Upper lobe of right lung (tissue), 1 donor: ENCODE measurements around the gene NDUFS6. TPM values are rescaled to one million over a fixed set of nuclear protein-coding genes. Genes with fewer than 3 reads are reported as not detected.

Source experiments
- ATAC-seq: fragments of 200-7000 bp; cut with Tn5 transposase; one replicate; pipeline ENCODE4 v1.9.1; 2020; ENCODE audit warnings: mild to moderate bottlenecking, moderate library complexity
- DNase-seq: peaks from one replicate; pipeline ENCODE4 v3.0.0-alpha.2; 2020
- H3K27ac ChIP-seq: fragments of 200-600 bp; one replicate; pipeline ENCODE4 v1.8.0; 2022
- H3K27me3 ChIP-seq: fragments of 200-600 bp; one replicate; pipeline ENCODE4 v1.8.0; 2022; ENCODE audit warnings: mild to moderate bottlenecking
- H3K36me3 ChIP-seq: fragments of 200-600 bp; one replicate; pipeline ENCODE4 v1.8.0; 2022
- H3K4me1 ChIP-seq: fragments of 200-600 bp; one replicate; pipeline ENCODE4 v1.8.0; 2022
- H3K4me3 ChIP-seq: fragments of 200-600 bp; one replicate; pipeline ENCODE4 v1.8.0; 2022; ENCODE audit warnings: mild to moderate bottlenecking
- H3K9me3 ChIP-seq: fragments of 200-600 bp; one replicate; pipeline ENCODE4 v1.8.0; 2022
- CTCF ChIP-seq: fragments of 200-600 bp; IDR thresholded peaks from one replicate; pipeline ENCODE4 v1.8.0; 2022; ENCODE audit warnings: antibody characterized with exemption
- intact Hi-C: fragments of 100-400 bp; cut with DNase I; formaldehyde crosslinking; loops from one replicate; pipeline ENCODE4 v1.11.0; 2022
- total RNA-seq: library from RNA; stranded (reverse); fragmentation: NEBNext Ultra II Directional; extraction: Animal tissue kit (Norgen Biotek cat#: 25700); gene quantifications from one replicate; pipeline ENCODE4 v1.2.1, GENCODE V29; 2021
- donor health status: DM: no; HTN: yes; CAD: no; lungs with severe emphysema.

Gene NDUFS6
- total RNA-seq, 1 donor from 2014 or later: 23.5 TPM

- Histone ChIP-seq H3K36me3 (no peaks in the 10 kb centered on the region), H3K27ac (no peak overlapping the region), H3K27me3 (peaks cover 9% of the 10 kb centered on the region), H3K4me1 (peaks cover 6% of the 10 kb centered on the region), H3K4me3 (no peak overlapping the region), H3K9me3 (no peaks in the 10 kb centered on the region)
- peak; percentile 20 for DNase-seq
- TF ChIP-seq CTCF: no peak
- ATAC-seq: no peak
- intact Hi-C loops: no loop called here
These were observed 10.0 kb upstream of the NDUFS6 start for GRCh38 chr5:1791176-1791575.

GRCh38 chr5:1792842-1793266 is 8.4 kb upstream of the NDUFS6 start:
- ATAC-seq (peak; percentile 32), DNase-seq (no peak)
- H3K27me3 ChIP-seq: no peaks in the 10 kb centered on the region
- no peak for TF ChIP-seq CTCF
- H3K4me3 ChIP-seq: no peak overlapping the region
- peaks cover 6% of the 10 kb centered on the region for H3K4me1 ChIP-seq
- H3K36me3 ChIP-seq: peaks cover 10% of the 10 kb centered on the region
- intact Hi-C loops: no loop called here
- H3K9me3 ChIP-seq: no peaks in the 10 kb centered on the region
- H3K27ac ChIP-seq: peak overlapping the region; percentile 17

- Histone ChIP-seq H3K27ac (peak overlapping the region; percentile 17), H3K9me3 (no peaks in the 10 kb centered on the region), H3K4me3 (no peak overlapping the region), H3K4me1 (peaks cover 6% of the 10 kb centered on the region), H3K36me3 (peaks cover 13% of the 10 kb centered on the region), H3K27me3 (no peaks in the 10 kb centered on the region)
- TF ChIP-seq CTCF: no peak
- ATAC-seq (no peak), DNase-seq (no peak)
- intact Hi-C loops: no loop called here
These were observed 7.9 kb upstream of the NDUFS6 start for GRCh38 chr5:1793301-1793740.

GRCh38 chr5:1793966-1794900 is 7.0 kb upstream of the NDUFS6 start:
- H3K4me1 ChIP-seq: peaks cover 12% of the 10 kb centered on the region
- TF ChIP-seq CTCF: no peak
- no peak overlapping the region for H3K27ac ChIP-seq
- DNase-seq (no peak), ATAC-seq (no peak)
- no peaks in the 10 kb centered on the region for H3K9me3 ChIP-seq
- intact Hi-C loops: no loop called here
- peaks cover 13% of the 10 kb centered on the region for H3K36me3 ChIP-seq
- no peak overlapping the region for H3K4me3 ChIP-seq
- no peaks in the 10 kb centered on the region for H3K27me3 ChIP-seq

GRCh38 chr5:1794901-1795290 is 6.3 kb upstream of the NDUFS6 start:
- Histone ChIP-seq H3K4me3 (no peak overlapping the region), H3K27ac (no peak overlapping the region), H3K36me3 (peaks cover 13% of the 10 kb centered on the region), H3K9me3 (no peaks in the 10 kb centered on the region), H3K4me1 (peaks cover 9% of the 10 kb centered on the region), H3K27me3 (no peaks in the 10 kb centered on the region)
- DNase-seq: no peak
- intact Hi-C loops: no loop called here
- no peak for TF ChIP-seq CTCF
- no peak for ATAC-seq
